ENCODE data around the gene FAM81B. TPM values are rescaled to one million over a fixed set of nuclear protein-coding genes. Genes with fewer than 3 reads are reported as not detected.

Gene FAM81B
- total and polyA plus RNA-seq, 8 donors = 0.48 TPM; not detected in 7

DNA sequence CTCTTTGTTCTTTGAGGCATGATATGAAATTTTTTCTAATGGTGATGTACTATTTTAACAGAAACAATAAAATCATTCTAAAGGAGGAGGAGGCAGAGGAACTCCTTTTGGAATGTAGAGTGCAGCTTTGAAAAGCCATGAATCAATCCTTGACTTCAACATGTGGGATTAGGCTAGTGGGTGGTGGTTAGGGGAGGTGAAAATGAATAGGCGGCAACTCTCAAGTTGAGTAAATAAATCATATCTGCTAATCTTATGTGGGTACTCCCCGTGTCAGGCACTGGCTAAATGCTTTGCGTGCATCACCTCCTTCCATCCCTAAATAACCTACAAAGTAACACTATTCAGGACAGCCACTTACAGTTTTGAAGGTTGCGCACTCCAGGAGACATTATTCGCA lies 35.1 kb downstream of the FAM81B start:
- H3K27me3 ChIP-seq = no peaks in the 10 kb centered on the region
- H3K36me3 ChIP-seq = no peaks in the 10 kb centered on the region
- H3K4me3 ChIP-seq = no peak overlapping the region
- 46 to 74% (median 53%) methylated on average over 5 of the region's 5 CpGs for WGBS, 5 donors
- H3K27ac ChIP-seq = no peak overlapping the region
- intact Hi-C loops (cut with DNase I; ENCODE audit: low total_unique reads) = no loop called here
- DNase-seq = no peak
- TF ChIP-seq, protein P1, sequence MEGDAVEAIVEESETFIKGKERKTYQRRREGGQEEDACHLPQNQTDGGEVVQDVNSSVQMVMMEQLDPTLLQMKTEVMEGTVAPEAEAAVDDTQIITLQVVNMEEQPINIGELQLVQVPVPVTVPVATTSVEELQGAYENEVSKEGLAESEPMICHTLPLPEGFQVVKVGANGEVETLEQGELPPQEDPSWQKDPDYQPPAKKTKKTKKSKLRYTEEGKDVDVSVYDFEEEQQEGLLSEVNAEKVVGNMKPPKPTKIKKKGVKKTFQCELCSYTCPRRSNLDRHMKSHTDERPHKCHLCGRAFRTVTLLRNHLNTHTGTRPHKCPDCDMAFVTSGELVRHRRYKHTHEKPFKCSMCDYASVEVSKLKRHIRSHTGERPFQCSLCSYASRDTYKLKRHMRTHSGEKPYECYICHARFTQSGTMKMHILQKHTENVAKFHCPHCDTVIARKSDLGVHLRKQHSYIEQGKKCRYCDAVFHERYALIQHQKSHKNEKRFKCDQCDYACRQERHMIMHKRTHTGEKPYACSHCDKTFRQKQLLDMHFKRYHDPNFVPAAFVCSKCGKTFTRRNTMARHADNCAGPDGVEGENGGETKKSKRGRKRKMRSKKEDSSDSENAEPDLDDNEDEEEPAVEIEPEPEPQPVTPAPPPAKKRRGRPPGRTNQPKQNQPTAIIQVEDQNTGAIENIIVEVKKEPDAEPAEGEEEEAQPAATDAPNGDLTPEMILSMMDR (IDR thresholded peaks at IDR 0.05) = no peak
- no peak for TF ChIP-seq POLR2AphosphoS5 (IDR thresholded peaks at IDR 0.05)
- no peak for TF ChIP-seq POLR2A (IDR thresholded peaks at IDR 0.05)
- no peak for TF ChIP-seq EP300 (IDR thresholded peaks at IDR 0.05)
- no peaks in the 10 kb centered on the region for H3K4me1 ChIP-seq
- H3K9me3 ChIP-seq = no peaks in the 10 kb centered on the region

DNA sequence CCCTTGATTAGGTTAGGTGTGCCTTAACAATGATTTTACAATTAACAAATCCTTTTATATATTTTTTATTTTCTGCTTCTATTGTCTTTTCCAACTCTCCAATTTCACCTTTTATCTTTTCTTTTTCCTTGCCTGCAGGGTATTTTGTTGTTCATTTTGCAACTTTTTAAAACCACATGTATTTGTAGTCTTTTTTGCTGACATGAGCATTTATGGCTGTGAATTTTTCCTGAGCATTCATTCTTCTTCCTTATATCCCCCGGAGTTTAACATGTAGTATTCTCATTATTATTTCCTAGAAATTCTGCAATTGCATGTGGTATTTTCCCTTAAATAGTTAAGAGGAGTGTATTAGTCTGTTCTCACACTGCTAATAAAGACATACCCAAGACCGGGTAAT lies 41.6 kb downstream of the FAM81B start:
- no peak for TF ChIP-seq EP300 (IDR thresholded peaks at IDR 0.05)
- TF ChIP-seq, protein P1 (IDR thresholded peaks at IDR 0.05) = no peak
- no peak for TF ChIP-seq POLR2A (IDR thresholded peaks at IDR 0.05)
- TF ChIP-seq POLR2AphosphoS5 (IDR thresholded peaks at IDR 0.05) = no peak
- no peak for DNase-seq
- Histone ChIP-seq H3K27ac (no peak overlapping the region), H3K27me3 (no peaks in the 10 kb centered on the region), H3K9me3 (peaks cover 0 to 15% (median 2%) of the 10 kb centered on the region in 4 donors), H3K4me3 (no peak overlapping the region), H3K36me3 (no peaks in the 10 kb centered on the region), H3K4me1 (no peaks in the 10 kb centered on the region)
- WGBS, 5 donors = 92 to 98% (median 94%) methylated on average over 2 of the region's 2 CpGs
- intact Hi-C loops (cut with DNase I; ENCODE audit: low total_unique reads) = no loop called here

DNA sequence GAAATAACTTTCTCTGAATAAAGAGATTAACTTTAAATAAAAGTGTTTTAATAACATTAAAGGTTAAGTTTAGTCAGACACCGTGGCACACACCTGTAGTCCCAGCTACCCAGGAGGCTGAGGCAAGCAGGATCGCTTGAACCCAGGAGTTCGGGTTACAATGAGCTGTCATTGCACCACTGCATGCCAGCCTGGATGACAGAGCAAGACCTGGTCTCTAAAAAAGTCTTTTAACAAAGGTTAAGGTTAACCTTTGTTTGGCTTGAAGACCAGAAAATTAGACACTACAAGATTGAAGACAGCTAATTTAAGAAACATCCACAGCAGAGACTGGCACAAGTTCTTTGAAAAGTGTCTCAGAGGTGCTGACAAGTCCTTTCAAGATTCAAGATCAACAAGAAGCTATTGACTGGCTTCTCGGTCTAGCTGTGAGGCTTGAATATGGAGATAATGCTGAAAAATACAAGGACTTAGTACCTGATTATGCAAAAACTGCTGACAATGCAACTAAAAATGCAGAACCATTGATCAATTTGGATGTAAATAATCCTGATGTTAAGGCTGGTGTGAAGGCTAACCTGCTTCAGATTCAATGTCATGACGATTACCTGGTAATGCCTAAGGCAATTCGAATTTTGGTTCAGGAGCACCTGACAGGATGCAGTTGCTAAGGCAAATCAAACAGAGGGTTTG lies 48.8 kb downstream of the FAM81B start:
- intact Hi-C loops (cut with DNase I; ENCODE audit: low total_unique reads) = no loop called here
- Histone ChIP-seq H3K9me3 (no peaks in the 10 kb centered on the region), H3K4me3 (no peak overlapping the region), H3K4me1 (no peaks in the 10 kb centered on the region), H3K27ac (no peak overlapping the region), H3K27me3 (peaks cover 0 to 18% (median 0%) of the 10 kb centered on the region in 3 donors), H3K36me3 (no peaks in the 10 kb centered on the region)
- WGBS, 5 donors = 27 to 64% (median 44%) methylated on average over 6 of the region's 6 CpGs
- no peak for DNase-seq
- TF ChIP-seq POLR2AphosphoS5 (IDR thresholded peaks at IDR 0.05) = no peak
- no peak for TF ChIP-seq POLR2A (IDR thresholded peaks at IDR 0.05)
- TF ChIP-seq EP300 (IDR thresholded peaks at IDR 0.05) = no peak
- TF ChIP-seq, protein P1 (IDR thresholded peaks at IDR 0.05) = no peak

DNA sequence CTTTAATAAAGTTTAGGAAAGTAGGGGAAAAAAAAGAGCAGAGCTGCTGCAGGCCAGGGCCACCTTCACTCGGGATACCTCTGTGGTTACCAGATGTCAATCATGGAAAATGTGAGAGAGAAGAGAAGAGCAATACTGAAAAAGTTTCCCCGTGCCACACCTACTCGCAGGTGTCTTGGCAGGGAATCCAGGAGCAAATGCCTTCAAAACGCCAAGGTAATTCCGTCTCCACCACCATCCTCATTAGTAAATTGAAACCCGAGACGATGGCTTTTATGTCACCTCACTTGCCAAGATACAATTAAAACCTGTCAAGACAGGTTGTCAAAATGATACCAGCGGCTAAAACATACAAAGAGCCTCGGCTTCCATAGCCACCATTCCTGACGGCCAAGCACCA lies 49.7 kb downstream of the FAM81B start:
- Histone ChIP-seq H3K9me3 (no peaks in the 10 kb centered on the region), H3K27ac (no peak overlapping the region), H3K27me3 (peaks cover 0 to 18% (median 0%) of the 10 kb centered on the region in 3 donors), H3K4me3 (no peak overlapping the region), H3K4me1 (no peaks in the 10 kb centered on the region), H3K36me3 (no peaks in the 10 kb centered on the region)
- intact Hi-C loops (cut with DNase I; ENCODE audit: low total_unique reads) = no loop called here
- no peak for TF ChIP-seq EP300 (IDR thresholded peaks at IDR 0.05)
- no peak for TF ChIP-seq POLR2AphosphoS5 (IDR thresholded peaks at IDR 0.05)
- TF ChIP-seq, protein P1 (IDR thresholded peaks at IDR 0.05) = no peak
- no peak for TF ChIP-seq POLR2A (IDR thresholded peaks at IDR 0.05)
- DNase-seq = no peak
- 35 to 52% (median 47%) methylated on average over 10 of the region's 10 CpGs for WGBS, 5 donors
